HepG2 (cell line): ENCODE data around the gene ST3GAL2. TPM values are rescaled to one million over a fixed set of nuclear protein-coding genes. Genes with fewer than 3 reads are reported as not detected.

Source experiments
- ATRX ChIP-seq: sonication (generic); formaldehyde crosslinking; IDR thresholded peaks from 2 replicates; pipeline ENCODE4 v1.4.0; 2020; ENCODE audit warnings: missing genetic modification reagents, borderline replicate concordance
- MLLT10 ChIP-seq: sonication (generic); formaldehyde crosslinking; IDR thresholded peaks from 2 replicates; pipeline ENCODE4 v1.4.0; 2020; ENCODE audit warnings: missing genetic modification reagents
- RBM39 ChIP-seq: fragments of 200-400 bp; formaldehyde crosslinking; IDR thresholded peaks from one replicate; pipeline ENCODE4 v1.6.1; 2018; ENCODE audit warnings: antibody characterized with exemption, mild to moderate bottlenecking, low read depth, low read length; ENCODE audit not compliant: poor library complexity, severe bottlenecking
- REXO4 ChIP-seq: sonication (generic); formaldehyde crosslinking; IDR thresholded peaks from 2 replicates; pipeline ENCODE4 v1.8.0; 2022; ENCODE audit warnings: missing genetic modification reagents, mild to moderate bottlenecking, borderline replicate concordance
- TERF1 ChIP-seq: sonication (generic); formaldehyde crosslinking; IDR thresholded peaks from 2 replicates; pipeline ENCODE4 v1.8.0; 2022; ENCODE audit warnings: mild to moderate bottlenecking, missing genetic modification reagents, moderate library complexity
- ZBTB21 ChIP-seq: sonication (generic); formaldehyde crosslinking; IDR thresholded peaks from 2 replicates; pipeline ENCODE4 v1.4.0; 2020; ENCODE audit warnings: missing genetic modification reagents
- ZBTB40 ChIP-seq, 2 experiments: fragments of 450-650 bp in 1 of 2; sonication (generic) in 1 of 2; formaldehyde crosslinking in 1 of 2; IDR thresholded peaks; 2 replicates each; pipeline versions ENCODE4 v1.6.1 to v1.8.0; 2016 to 2022; ENCODE audit warnings: antibody characterized with exemption in 1 of 2, mild to moderate bottlenecking in 1 of 2, missing genetic modification reagents in 1 of 2
- ZFY ChIP-seq: sonication (generic); formaldehyde crosslinking; IDR thresholded peaks from 2 replicates; pipeline ENCODE4 v1.4.0; 2020; ENCODE audit warnings: missing genetic modification reagents
- ZMYM3 ChIP-seq: sonication (generic); formaldehyde crosslinking; IDR thresholded peaks from 2 replicates; pipeline ENCODE4 v1.5.1; 2020; ENCODE audit warnings: mild to moderate bottlenecking, missing genetic modification reagents
- ZNF510 ChIP-seq: sonication (generic); formaldehyde crosslinking; IDR thresholded peaks from 2 replicates; pipeline ENCODE4 v1.4.0; 2020; ENCODE audit warnings: low read depth, mild to moderate bottlenecking, missing genetic modification reagents
- ZNF713 ChIP-seq: sonication (generic); formaldehyde crosslinking; IDR thresholded peaks from 2 replicates; pipeline ENCODE4 v1.4.0; 2020; ENCODE audit warnings: mild to moderate bottlenecking, missing genetic modification reagents
- ZNF768 ChIP-seq: sonication (generic); formaldehyde crosslinking; IDR thresholded peaks from 2 replicates; pipeline ENCODE4 v1.4.0; 2020; ENCODE audit warnings: missing genetic modification reagents
- ZNF772 ChIP-seq: sonication (generic); formaldehyde crosslinking; IDR thresholded peaks from 2 replicates; pipeline ENCODE4 v1.5.0; 2020; ENCODE audit warnings: mild to moderate bottlenecking, missing genetic modification reagents
- ZNF782 ChIP-seq: sonication (generic); formaldehyde crosslinking; IDR thresholded peaks from 2 replicates; pipeline ENCODE4 v1.4.0; 2020; ENCODE audit warnings: missing genetic modification reagents, mild to moderate bottlenecking, borderline replicate concordance
- ZNF883 ChIP-seq: sonication (generic); formaldehyde crosslinking; IDR thresholded peaks from 2 replicates; pipeline ENCODE4 v1.5.1; 2020; ENCODE audit warnings: mild to moderate bottlenecking, missing genetic modification reagents; ENCODE audit errors: not compliant biosample characterization
- polyA plus RNA-seq, 8 experiments: library from polyadenylated mRNA; depleted of rRNA in 3 of 8; stranded (reverse) in 7 of 8; unstranded in 1 of 8; fragments of >200 nt; fragmentation: Illumina TruSeq in 4 of 8; extraction: Trizol in 4 of 8; gene quantifications; 2 replicates each; pipeline versions ENCODE4 v1.2.1 to v1.2.3, GENCODE V29; 2011 to 2016; ENCODE audit warnings: low read depth in 4 of 8, missing spikeins in 1 of 8, mixed read lengths in 1 of 8; ENCODE audit not compliant: insufficient read depth in 1 of 8
- total RNA-seq, 5 experiments: library from RNA; depleted of rRNA; stranded (reverse); fragments of >200 nt; fragmentation: Illumina TruSeq; extraction: Trizol; gene quantifications; 2 replicates each; pipeline ENCODE4 v1.2.3, GENCODE V29; 2016; ENCODE audit warnings: low read depth in 1 of 5
- TF ChIP-seq, protein P1 (sequence below): sonication (generic); formaldehyde crosslinking; IDR thresholded peaks from 2 replicates; pipeline ENCODE4 v1.8.0; 2022; ENCODE audit warnings: missing genetic modification reagents, mild to moderate bottlenecking, moderate library complexity, borderline replicate concordance

ST3GAL2 gene
- total and polyA plus RNA-seq, 2 of the 13 experiments (the other 11 are each of a cell fraction or from before 2014, with no cell fraction given), result 16.3 to 24.9 TPM

DNA sequence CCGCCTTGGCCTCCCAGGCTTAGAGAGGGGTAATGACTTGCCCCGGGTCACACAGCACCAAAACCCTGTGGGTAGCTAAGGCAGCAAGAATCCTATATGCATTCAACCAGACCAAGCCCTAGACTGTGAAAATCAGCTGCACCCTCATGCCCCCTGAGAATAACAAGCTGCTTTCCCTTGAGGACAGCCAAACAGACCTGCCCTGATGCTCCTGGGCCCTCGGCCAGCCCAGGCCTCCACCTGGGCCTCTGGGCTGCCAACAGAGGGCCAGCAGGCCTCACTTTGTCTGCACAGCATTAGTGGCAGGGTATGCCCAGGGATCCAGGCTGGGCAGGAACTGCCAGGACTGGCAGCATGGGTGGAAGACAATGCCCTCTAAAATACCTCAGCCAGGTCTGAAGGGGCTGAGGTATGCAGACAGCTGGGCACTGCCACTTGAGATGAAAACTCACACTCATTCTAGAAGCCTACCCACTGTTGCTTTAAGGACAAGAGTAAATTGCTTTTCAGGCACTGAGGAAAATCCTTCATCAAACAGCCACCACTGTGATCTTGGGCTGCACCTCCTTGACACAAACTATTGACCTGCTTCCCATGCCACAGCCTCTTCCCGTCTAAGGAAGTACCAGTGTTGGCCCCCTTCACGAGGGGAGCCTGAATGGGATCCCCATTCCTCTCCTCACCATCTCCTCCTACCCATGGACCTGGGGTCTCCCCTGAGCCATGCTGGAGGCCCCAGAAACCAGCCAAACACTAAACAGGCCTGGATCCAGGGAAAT lies 8.8 kb downstream of the ST3GAL2 start (continued):
- TF ChIP-seq REXO4 (no peak), ZNF883 (CRISPR knock-in tag) (no peak), ZBTB40 (IDR thresholded peaks at IDR 0.05) (no peak), ZBTB40 (CRISPR knock-in tag; IDR thresholded peaks at IDR 0.05) (no peak), TERF1 (CRISPR knock-in tag) (no peak), ZNF713 (CRISPR knock-in tag) (no peak), ZNF510 (CRISPR knock-in tag) (no peak), ATRX (no peak), ZMYM3 (0 out of 2 replicates have a peak, but pooled peaks have one; percentile 26), ZBTB21 (no peak), ZNF772 (0 out of 2 replicates have a peak, but pooled peaks have one; percentile 40), ZFY (CRISPR knock-in tag) (no peak), RBM39 (no peak), ZNF782 (CRISPR knock-in tag) (no peak), ZNF768 (CRISPR knock-in tag) (peak; percentile 87), MLLT10 (CRISPR knock-in tag) (no peak)
- TF ChIP-seq, protein P1, sequence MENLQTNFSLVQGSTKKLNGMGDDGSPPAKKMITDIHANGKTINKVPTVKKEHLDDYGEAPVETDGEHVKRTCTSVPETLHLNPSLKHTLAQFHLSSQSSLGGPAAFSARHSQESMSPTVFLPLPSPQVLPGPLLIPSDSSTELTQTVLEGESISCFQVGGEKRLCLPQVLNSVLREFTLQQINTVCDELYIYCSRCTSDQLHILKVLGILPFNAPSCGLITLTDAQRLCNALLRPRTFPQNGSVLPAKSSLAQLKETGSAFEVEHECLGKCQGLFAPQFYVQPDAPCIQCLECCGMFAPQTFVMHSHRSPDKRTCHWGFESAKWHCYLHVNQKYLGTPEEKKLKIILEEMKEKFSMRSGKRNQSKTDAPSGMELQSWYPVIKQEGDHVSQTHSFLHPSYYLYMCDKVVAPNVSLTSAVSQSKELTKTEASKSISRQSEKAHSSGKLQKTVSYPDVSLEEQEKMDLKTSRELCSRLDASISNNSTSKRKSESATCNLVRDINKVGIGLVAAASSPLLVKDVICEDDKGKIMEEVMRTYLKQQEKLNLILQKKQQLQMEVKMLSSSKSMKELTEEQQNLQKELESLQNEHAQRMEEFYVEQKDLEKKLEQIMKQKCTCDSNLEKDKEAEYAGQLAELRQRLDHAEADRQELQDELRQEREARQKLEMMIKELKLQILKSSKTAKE (CRISPR knock-in tag), result no peak
